GM06990 (cell line): Measurements from ENCODE around the gene WDR64.

Source experiments
- DNase-seq: peaks from one replicate; pipeline ENCODE4 v3.0.0-alpha.2; 2011; ENCODE audit not compliant: insufficient read length; ENCODE audit errors: extremely low read depth
- H3K27me3 ChIP-seq: replicated peaks from 2 replicates; pipeline ENCODE4 v1.6.0; 2011; ENCODE audit warnings: low read length; ENCODE audit not compliant: control insufficient read depth, insufficient read depth
- H3K36me3 ChIP-seq: 2 replicates; pipeline ENCODE4 v1.5.1; 2011; ENCODE audit warnings: low read length; ENCODE audit not compliant: control insufficient read depth, insufficient read depth
- H3K4me3 ChIP-seq: replicated peaks from 2 replicates; pipeline ENCODE4 v1.5.1; 2011; ENCODE audit warnings: low read depth, mild to moderate bottlenecking, control low read depth, low read length
- TF ChIP-seq, protein P1 (sequence below): IDR thresholded peaks from 2 replicates; pipeline ENCODE4 v1.5.1; 2011; ENCODE audit warnings: low read length, control low read depth, mild to moderate bottlenecking, inconsistent platforms; ENCODE audit not compliant: insufficient read depth, poor library complexity, severe bottlenecking

WDR64 gene

DNA sequence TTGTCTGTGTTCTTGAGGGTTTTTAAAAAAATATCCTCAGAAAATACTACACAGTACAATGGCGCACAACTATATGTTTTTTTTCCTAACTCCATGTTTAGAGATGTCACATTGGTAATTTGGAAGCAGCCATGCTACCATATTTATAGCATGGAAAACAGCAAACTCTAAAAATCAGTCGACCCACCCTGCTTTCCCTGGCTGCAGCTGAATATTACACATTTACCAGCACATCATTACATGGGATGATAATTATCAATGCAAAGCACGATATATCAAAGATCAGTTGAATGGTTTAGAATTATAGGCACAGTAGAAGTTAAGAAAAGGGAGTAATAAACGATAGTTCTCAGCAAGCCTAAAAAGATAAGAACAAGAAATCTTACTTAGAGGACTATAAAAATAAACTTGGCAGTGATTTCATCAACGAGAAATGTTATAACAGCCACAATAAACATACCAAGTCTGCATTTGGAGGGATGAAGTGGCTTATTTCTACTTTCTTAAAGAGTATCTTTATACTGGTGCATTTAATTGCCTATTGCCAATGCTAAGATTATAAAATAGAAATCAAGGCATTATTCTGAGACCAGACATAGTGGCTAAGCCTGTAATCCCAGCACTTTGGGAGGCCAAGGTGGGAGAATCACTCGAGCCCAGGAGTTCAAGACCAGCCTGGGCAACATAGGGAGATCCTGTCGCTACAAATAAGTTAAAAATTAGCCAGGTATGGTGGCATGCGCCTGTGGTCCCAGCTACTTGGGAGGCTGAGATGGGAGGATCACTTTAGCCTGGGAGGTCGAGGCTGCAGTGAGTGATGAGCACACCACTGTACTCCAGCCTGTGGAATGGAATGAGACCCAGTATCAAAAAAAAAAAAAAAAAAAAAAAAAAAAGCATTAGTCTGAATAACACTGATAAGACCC, 43.4 kb downstream of the WDR64 start:
- no peak overlapping the region for H3K4me3 ChIP-seq
- DNase-seq, result no peak
- TF ChIP-seq, protein P1, sequence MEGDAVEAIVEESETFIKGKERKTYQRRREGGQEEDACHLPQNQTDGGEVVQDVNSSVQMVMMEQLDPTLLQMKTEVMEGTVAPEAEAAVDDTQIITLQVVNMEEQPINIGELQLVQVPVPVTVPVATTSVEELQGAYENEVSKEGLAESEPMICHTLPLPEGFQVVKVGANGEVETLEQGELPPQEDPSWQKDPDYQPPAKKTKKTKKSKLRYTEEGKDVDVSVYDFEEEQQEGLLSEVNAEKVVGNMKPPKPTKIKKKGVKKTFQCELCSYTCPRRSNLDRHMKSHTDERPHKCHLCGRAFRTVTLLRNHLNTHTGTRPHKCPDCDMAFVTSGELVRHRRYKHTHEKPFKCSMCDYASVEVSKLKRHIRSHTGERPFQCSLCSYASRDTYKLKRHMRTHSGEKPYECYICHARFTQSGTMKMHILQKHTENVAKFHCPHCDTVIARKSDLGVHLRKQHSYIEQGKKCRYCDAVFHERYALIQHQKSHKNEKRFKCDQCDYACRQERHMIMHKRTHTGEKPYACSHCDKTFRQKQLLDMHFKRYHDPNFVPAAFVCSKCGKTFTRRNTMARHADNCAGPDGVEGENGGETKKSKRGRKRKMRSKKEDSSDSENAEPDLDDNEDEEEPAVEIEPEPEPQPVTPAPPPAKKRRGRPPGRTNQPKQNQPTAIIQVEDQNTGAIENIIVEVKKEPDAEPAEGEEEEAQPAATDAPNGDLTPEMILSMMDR, result no peak
- no peaks in the 10 kb centered on the region for H3K27me3 ChIP-seq
- H3K36me3 ChIP-seq, result no peaks in the 10 kb centered on the region

DNA sequence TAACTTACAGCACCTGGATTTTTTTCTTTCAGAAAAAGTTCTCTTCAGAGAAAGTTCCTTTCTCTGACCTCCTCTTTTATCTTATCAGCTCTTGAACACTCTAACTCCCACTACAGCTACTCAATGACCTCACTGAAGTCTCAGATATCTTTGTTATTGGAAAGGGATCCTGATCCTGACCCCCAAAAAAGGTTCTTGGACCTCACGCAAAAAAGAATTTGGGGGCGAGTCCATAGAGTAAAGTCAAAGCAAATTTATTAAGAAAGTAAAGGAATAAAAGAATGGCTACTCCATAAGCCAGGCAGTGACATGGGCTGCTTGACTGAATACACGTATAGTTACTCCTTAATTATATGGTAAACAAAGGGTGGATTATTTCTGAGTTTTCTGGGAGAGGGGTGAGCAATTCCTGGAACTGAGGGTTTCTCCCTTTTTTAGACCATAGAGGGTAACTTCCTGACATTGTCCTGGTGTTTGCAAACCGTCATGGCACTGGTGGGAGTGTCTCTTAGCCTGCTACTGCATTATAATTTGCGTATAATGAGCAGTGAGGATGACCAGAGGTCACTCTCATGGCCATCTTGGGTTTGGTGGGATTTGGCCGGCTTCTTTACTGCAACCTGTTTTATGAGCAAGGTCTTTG, 44.2 kb downstream of the WDR64 start:
- Histone ChIP-seq H3K36me3 (no peaks in the 10 kb centered on the region), H3K27me3 (no peaks in the 10 kb centered on the region), H3K4me3 (no peak overlapping the region)
- TF ChIP-seq, protein P1, result no peak
- no peak for DNase-seq

DNA sequence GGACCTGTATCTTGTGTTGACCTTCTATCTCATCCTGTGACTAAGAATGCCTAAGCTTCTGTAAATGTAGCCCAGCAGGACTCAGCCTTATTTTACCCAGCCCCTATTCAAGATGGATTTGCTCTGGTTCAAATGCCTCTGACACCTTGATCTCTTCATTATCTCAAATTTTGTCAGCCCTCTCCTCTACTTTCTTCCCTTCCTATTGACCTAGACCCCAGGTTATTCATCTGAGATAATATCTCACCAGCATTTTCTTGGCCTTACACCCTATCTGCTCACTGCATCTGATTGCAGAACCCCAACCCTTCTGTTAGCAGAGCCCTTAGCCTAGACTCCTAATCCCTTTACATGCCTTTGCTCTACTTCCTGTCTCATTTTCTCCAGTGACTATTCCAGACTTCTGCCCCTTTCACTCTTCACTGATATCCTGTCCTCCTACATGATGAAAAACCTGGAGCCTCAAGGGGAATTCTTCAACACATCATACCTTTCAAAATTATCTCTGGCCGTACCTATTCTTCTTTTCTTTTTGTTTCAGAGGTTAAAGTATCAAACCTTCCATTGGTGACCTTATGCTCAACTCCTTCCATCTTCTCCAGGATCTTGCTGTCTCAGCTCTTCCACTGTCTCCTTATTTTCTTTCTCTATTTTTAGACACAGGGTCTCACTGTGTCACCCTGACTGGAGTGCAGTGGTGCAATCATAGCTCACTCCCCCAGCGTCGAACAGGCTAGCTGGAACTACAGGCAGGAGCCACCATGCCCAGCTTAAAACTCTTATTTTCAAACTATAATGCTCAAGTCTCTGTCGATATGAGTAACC, 44.9 kb downstream of the WDR64 start:
- H3K36me3 ChIP-seq, result no peaks in the 10 kb centered on the region
- H3K27me3 ChIP-seq, result no peaks in the 10 kb centered on the region
- TF ChIP-seq, protein P1, result no peak
- H3K4me3 ChIP-seq, result no peak overlapping the region
- DNase-seq, result no peak

DNA sequence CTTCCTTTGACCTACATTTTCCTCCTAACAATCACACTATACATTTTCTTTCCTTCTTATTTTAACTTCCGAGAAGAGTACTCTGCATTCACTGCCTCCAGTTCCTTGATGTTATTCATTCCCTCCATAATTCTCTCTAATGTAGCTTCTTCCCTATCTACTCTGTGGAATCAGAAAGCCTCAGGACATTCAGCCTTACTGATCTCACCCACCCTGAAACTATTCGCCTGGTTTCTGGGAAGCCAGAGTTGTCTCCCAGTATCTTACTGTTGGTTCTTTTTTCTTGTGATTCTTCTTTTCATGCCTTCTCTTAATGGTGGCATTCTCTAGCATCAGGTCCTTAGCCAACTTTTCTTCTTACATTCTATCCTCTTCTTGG, 45.5 kb downstream of the WDR64 start:
- TF ChIP-seq, protein P1, result no peak
- H3K36me3 ChIP-seq, result no peaks in the 10 kb centered on the region
- no peak overlapping the region for H3K4me3 ChIP-seq
- no peaks in the 10 kb centered on the region for H3K27me3 ChIP-seq
- DNase-seq, result no peak

DNA sequence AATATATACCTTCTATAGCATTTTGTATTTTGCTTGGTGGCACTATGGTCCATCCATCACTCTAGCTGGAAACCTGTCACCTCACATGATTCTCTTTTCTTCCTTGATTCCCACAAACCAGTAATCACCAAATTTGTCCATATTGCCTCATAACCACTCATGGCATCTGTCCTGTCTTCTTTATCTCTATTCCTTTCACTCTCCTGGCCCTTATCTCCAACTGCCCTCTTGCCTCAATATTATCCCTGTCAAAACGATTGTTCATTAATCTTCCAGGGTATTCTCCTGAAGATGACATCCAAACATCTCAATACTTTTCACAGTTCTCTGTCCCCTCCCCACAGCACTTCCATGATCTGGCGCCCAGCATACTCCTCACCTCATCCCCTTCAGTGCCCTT, 46.1 kb downstream of the WDR64 start:
- Histone ChIP-seq H3K27me3 (no peaks in the 10 kb centered on the region), H3K4me3 (no peak overlapping the region), H3K36me3 (no peaks in the 10 kb centered on the region)
- TF ChIP-seq, protein P1, result no peak
- DNase-seq, result no peak
